Fibroblast of the conjunctiva (primary cell): ENCODE data around the gene ARHGAP30.
"Not testable (repeated sequence)": the region's sequence is repeated elsewhere in the genome, so short reads cannot be mapped to it uniquely, and the experiment has no call there.

Experiments
- DNase-seq: peaks from one replicate; pipeline ENCODE4 v3.0.0-alpha.2; 2010; ENCODE audit warnings: low read depth

Gene ARHGAP30

DNA sequence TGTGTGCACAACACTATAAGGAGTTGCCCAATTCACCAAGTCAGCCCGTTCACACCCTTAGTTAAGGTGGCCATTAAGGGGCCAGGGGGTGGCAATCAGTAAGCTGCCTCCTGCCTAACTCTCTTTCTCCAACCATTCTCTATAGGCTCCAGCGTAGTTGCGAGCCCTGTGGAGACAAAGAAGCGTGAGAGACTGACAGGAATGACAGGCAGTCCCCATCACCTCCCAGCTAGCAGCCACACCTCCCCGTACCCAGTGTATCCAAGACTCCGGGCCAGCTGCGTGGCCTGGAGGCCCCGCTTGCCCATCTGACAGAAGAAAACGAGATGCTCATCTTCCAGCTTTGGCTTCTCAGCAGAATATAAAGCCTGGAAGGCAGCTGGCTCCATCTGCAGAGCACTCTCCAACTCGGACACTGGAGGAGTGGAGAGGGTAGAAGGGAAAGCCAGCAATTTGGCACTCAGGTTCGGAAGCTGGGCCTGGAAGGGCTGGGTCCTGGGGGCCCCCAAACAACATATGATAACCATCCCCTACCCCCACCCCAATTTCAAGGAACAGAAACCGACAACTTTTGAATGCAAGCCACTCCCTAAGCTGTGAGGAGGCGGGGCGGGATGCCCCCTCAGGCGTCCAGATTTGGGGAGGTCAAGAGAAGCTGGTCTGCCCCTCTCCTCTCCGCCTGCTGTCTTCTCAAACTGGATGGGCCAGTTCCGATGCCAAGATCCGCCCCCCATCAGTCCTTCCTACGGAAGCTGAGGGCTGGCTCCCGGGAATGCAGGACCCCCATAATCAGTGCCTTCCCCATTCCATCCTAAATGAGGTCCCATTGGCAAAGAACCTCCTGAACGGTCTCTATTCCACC, 31.8 kb downstream of the ARHGAP30 start:
- no peak for DNase-seq

- DNase-seq: no peak
Observed at GRCh38 chr1:161033751-161034150, 35.9 kb downstream of the ARHGAP30 start.

DNA sequence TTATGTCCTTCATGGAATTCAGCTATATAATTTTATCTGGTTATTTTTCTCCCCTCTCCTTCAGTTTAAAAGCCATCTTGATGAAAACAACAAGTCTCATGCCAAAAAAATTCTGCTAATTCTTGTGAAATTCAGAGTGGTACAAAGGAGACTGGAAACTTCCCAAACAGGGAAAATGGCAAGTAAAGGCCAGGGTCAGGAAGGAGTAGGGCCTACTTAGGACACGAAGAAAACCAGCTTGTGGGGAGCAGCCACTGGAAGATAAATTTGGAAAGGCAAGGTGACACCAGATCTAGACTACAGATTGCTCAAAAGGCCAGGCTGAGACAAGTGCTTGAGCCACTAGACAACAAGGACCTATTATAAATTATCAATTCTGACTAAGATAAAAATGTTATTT, 37.3 kb downstream of the ARHGAP30 start:
- no peak for DNase-seq

DNA sequence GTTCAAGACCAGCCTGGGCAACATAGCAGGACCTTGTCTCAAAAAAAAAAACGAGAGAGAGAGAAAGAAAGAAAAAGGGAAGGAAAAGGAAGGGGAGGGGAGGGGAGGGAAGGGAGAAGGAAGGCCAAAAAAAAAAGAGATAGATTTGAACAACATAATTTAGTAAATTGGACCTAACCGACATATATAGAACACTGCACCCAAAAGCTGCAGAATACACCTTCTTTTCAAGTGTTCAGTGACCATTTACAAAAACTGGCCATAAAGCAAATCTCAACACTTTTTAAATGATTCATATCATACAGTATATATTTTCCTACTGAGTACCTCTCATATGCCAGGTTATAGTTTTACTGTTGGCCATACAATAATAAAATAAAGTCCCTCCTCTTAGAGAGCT, 37.8 kb downstream of the ARHGAP30 start:
- no peak for DNase-seq

DNA sequence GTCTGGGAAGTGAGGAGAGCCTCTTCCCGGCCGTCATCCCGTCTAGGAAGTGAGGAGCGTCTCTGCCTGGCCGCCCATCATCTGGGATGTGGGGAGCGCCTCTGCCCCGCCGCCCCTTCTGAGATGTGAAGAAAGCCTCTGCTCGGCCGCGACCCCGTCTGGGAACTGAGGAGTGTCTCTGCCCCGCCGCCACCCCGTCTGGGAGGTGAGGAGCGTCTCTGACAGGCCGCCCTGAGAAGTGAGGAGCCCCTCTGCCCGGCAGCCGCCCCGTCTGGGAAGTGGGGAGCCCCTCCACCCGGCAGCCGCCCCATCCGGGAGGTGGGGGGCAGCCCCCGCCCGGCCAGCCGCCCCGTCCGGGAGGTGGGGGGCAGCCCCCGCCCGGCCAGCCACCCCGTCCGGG, 40.2 kb downstream of the ARHGAP30 start:
- not testable (repeated sequence) for DNase-seq

GRCh38 chr1:161026954-161027353, 42.7 kb downstream of the ARHGAP30 start:
- DNase-seq: not testable (repeated sequence)

- not testable (repeated sequence) for DNase-seq
Observed at GRCh38 chr1:161022432-161022831, 47.3 kb downstream of the ARHGAP30 start.

DNA sequence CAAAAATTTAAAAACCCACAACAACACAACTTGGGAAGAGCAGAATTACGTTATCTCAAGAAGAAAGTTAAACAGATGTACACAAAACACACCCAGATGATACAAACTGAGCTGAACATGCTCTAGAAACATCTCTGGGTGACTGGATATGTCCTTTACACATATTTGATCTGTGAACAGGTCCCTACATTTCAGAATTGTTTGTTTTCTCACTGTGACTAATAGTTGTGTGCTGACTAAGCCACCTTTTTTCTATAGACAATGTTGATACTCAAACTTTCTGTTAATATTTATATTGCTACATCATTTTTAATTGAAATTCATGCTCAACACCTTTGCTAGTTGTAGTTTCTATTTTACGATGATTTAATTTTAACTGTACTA, 47.7 kb downstream of the ARHGAP30 start:
- DNase-seq: no peak

DNA sequence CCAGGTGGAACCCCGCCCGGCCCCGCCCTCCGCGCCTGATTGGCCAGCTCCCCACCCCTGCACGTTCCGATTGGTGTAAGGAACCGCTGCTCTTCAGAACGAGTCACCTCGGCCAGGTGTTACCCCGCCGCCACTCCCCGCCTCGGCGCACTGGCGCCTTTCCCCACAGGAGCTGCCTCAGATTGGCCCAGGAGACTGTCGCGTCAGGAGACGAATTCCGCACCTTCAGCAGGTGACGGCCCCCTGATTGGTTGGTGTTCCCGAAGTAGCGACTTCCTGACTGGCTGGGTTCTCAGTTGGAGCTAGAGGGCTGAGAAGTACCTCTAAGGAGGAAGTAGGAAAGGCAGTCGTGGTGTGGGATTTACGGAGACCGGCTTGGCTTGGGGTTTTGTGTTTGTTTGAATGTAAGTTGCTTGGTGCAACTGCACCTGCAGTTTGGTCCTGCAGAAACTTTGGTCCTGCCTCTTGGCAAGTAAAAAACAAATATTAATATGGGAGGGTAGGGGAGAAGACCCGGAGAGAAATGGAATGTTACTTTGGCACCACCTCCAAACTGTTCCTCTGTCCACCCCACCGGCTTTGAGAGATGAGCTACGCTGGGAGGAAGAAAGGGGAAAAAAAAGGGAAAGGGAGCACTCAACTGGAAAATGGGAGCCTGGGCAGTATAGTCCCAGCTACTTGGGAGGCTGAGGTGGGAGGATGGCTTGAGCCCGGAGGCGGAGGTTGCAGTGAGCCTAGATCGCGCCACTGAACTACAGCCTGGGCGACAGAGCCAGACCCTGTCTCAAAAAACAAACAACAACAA, 48.3 kb downstream of the ARHGAP30 start:
- no peak for DNase-seq

GRCh38 chr1:161020509-161021164, 49.1 kb downstream of the ARHGAP30 start, which contains the start of gene F11R:
F11R (minus strand) TSS chr1:161021152; CDS start chr1:161021073, 79 bp downstream.
- no peak for DNase-seq

DNA sequence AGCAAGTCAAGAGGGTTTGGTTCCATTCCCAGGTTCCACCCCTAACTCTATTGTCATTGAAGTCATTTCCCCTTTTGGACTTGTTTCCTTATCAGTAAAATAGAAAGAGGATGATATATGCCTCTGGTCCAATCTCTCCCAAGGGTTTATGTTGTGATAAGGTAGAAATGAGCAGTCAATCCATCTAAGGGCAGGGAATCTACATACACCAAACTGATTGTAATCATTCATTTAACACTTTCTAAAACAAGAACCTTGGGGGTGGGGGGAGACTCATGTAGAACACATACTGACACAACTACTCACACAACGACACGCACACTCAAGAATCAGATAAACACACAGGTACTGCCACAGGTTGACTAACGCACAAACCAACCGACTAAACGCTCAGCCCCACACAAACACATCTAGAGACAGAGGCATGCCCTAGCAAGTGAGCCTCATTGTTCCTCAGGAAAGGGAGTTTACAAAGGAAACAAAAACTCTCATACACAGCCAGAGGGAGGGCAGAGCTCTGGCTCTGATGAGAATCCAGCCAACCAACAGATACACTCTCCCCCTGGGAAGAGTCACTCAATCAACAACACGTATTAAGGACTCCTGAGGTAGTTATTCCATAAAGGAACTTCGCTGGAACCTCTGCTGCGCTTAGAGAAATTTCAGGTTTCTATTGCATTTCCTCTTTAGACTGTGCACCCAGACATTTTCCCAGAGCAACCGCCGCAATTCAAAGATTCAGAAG, 49.8 kb downstream of the ARHGAP30 start:
- no peak for DNase-seq

GRCh38 chr1:161019111-161019660, 50.5 kb downstream of the ARHGAP30 start:
- DNase-seq: not testable (repeated sequence)

- DNase-seq: no peak
Observed at GRCh38 chr1:161018631-161018930, 51.1 kb downstream of the ARHGAP30 start.

DNA sequence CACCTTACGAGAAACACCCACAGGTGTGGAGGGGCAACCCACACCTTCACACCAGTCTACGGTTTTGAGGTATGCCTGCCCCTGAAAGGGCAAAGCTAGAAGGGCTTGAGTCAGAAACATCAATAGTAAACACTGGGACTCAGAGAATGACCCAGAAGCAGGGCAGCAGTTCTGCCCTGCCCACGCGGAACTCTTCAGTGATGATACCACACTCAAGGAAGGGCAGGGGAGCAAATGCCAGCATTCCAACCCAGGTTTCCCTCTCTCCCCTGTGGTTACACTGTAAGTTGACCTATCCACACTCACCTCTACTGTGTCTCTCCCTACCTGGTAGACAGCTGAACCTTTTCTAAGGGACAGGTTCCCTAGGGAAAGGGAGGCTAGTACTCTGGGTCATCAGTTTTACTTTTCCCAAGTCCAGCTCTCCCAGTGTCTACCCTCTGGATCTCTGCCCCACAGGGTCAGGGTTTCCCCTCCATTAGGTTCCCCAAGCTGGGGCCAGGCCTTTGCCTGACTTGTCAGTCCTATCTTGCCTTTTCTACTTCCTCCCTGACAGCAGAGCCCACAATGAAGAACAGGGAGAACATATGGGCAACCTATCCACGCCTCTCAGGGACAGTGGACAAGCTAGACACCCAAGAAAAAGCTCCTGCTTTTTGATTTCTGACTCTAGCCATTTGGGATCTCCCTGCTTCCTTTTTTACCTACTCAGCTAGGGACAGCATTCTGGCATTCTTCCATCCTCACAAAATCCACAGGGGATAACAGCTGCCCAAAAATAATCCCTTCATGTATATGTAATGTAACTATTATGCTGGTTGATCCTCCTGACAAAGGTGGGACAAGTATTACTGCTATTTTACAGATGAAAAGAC, 51.7 kb downstream of the ARHGAP30 start:
- DNase-seq: no peak

- DNase-seq: not testable (repeated sequence)
Observed at GRCh38 chr1:161017181-161017580, 52.5 kb downstream of the ARHGAP30 start.

DNA sequence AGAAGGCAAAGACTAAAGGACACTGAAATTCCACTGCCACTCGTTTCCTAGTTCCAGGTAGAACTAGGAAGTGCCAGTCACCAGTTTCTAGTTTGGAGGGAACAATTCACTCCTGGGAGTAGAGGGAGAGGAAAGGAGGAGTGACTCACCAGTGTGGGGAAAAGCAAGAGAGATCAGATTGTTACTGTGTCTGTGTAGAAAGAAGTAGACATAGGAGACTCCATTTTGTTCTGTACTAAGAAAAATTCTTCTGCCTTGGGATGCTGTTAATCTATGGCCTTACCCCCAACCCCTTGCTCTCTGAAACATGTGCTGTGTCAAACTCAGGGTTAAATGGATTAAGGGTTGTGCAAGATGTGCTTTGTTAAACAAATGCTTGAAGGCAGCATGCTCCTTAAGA, 53.0 kb downstream of the ARHGAP30 start:
- DNase-seq: not testable (repeated sequence)

- DNase-seq: peak; percentile 23
Observed at GRCh38 chr1:161013488-161014230, 56.0 kb downstream of the ARHGAP30 start.

DNA sequence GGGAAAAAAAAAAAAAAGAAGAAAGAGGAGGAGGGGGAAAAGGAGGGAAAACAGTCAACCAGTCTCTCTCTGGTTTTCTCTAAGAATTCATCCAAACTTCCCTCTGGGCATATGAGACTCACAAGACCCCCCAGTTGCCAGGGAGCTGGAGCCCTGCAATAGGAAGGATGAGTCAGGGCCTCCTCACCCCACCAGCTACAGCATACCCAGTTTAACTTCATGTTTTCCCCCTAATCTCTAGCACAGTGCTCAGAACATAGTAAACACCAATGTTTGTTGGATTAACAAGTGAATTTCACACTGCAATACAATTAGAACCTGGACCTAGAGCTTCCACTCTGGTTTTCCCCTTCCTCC, 56.6 kb downstream of the ARHGAP30 start:
- no peak for DNase-seq

DNA sequence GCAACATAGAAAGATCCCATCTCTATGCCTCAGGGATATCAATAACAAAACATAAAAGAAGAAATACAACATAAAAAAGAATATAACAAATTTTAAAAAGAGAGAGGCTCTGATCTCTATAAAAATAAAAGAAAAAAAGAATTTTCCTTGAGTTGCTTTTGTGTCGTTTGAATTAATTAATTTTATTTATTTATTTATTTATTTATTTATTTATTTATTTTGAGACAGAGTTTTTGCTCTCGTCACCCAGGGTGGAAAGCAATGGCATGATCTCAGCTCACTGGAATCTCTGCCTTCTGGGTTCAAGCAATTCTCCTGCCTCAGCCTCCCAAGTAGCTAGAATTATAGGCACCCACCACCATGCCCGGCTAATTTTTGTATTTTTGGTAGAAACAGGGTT, 57.3 kb downstream of the ARHGAP30 start:
- DNase-seq: no peak

DNA sequence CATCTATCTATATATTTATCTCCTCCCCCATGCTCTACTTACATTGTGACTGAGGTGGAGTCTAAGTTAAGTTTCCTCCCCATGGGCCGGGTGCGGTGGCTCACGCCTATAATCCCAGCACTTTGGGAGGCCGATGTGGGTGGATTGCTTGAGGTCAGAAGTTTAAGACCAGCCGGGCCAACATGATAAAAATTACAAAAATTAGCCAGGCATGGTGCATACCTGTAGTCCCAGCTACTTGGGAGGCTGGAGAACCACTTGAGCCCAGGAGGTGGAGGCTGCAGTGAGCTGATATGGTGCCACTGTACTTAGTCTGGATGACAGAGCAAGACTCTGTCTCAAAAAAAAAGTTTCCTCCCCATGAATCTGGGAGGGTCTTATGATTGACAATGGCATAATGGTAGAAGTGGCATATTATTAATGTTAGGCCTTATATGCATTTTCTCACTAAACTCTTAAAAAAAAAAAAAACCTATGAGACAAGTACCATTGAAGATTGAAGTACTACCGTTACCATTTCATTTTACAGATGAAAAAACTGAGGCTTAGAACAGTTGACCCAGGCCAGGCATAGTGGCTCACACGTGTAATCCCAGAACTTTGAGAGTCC, 60.0 kb downstream of the ARHGAP30 start:
- no peak for DNase-seq
